Stimulated activated CD4-positive, alpha-beta T cell treated with anti-CD3 and anti-CD28 coated beads, Interleukin-4, amount 100 ng/mL, for 4 hours (primary cell): ENCODE data around the gene RICTOR.

ENCODE experiments used
- DNase-seq, 2 experiments: peaks; one replicate each; pipeline ENCODE4 v3.0.0-alpha.2; 2020

RICTOR gene, protein sequence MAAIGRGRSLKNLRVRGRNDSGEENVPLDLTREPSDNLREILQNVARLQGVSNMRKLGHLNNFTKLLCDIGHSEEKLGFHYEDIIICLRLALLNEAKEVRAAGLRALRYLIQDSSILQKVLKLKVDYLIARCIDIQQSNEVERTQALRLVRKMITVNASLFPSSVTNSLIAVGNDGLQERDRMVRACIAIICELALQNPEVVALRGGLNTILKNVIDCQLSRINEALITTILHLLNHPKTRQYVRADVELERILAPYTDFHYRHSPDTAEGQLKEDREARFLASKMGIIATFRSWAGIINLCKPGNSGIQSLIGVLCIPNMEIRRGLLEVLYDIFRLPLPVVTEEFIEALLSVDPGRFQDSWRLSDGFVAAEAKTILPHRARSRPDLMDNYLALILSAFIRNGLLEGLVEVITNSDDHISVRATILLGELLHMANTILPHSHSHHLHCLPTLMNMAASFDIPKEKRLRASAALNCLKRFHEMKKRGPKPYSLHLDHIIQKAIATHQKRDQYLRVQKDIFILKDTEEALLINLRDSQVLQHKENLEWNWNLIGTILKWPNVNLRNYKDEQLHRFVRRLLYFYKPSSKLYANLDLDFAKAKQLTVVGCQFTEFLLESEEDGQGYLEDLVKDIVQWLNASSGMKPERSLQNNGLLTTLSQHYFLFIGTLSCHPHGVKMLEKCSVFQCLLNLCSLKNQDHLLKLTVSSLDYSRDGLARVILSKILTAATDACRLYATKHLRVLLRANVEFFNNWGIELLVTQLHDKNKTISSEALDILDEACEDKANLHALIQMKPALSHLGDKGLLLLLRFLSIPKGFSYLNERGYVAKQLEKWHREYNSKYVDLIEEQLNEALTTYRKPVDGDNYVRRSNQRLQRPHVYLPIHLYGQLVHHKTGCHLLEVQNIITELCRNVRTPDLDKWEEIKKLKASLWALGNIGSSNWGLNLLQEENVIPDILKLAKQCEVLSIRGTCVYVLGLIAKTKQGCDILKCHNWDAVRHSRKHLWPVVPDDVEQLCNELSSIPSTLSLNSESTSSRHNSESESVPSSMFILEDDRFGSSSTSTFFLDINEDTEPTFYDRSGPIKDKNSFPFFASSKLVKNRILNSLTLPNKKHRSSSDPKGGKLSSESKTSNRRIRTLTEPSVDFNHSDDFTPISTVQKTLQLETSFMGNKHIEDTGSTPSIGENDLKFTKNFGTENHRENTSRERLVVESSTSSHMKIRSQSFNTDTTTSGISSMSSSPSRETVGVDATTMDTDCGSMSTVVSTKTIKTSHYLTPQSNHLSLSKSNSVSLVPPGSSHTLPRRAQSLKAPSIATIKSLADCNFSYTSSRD (N-terminal part only)

DNA sequence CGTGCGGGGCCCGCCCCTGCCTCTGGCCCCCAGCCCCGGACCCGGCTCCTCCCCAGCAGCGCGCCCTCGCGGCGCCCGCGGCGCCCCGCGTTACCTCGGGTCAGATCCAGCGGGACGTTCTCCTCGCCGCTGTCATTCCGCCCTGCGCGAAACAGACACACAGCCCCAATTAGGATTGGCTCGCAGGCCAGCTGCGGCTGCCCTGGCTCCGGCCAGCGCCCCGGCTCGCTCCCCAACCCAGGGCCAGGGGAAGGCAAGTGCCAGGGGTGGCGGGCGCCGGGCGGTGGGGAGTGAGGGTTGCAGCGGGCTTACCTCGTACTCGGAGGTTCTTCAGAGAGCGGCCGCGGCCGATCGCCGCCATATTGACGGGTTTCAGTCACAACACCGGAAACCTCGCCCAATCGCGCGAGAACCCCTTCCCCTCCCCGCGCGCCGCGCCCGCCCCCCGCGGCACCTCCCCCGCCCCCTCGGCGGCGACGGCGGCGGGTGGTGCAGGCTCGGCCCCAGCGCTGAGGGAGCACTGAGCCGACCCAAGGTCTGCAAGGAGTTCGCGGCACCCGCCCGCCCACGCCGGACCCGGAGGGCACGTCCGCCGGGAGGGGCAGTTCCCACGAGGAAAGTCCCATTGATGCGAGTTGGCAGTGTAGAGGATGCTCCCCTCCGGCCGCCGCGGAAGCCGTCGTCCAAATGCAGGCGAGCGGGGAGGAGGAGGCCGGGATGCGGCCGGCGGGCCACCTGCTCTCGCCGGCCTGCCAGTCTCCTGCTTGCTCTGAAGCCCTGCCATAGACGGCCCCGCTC is at the start of gene RICTOR:
Gene RICTOR (minus strand): TSS at position 383 of the 798 bp plus-strand sequence. CDS start 22 bp downstream, at position 361.
- DNase-seq: peak; percentile 88 to 94

DNA sequence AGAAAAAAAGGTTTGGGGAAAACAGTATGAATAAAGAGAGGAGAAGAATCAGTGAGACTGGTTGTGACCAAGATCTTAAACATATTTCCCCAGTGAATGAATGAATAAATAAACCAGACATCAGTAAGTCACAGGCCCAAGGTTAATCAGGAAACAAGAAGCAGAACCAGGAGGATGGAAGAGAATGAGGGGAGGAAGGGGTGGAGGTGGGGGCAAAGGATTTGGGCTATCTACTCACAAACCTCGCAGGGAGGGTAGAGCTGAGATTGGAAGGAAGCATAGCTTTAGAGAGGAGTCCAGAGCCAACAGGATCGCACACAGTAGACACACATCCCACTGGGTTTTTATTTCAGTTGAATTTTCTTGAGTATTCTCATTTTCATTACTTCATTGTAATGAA is 47.7 kb upstream of the RICTOR start:
- no peak for DNase-seq

DNA sequence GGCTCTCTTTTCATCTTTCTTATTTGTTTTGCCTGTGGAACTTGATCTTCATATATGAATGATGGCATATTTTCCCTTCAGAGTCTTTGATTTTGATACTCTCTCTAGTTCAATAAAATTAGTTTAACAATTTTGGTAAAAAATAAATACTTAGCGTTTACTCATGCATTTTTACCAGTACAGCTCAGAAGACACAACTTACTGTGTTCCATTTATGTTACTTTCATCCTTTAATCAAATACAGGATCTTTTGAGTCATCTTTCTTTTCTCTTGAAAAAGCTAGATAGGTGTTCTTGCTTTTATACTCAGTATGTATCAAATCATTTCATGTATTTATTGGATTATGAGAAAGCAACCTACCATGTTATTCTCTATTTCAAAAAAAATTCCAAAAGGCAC is 47.1 kb upstream of the RICTOR start:
- DNase-seq: no peak

DNA sequence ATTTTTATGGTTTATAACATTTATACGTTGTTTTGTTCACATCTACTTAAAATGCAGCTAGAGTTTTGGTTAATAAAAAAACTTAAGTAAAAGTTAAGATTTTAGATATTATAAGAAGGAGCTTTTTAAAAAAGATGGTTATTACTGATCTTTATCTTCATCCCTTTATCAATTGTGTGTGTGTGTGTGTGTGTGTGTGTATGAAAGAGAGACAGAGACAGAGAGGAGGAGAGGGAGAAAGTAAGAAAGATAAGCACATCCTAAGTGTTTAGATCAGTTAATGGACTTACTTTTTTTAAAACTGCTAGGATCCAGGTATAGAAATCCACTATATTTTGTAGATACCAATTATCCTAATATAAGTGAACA is 45.8 kb upstream of the RICTOR start:
- no peak for DNase-seq

DNA sequence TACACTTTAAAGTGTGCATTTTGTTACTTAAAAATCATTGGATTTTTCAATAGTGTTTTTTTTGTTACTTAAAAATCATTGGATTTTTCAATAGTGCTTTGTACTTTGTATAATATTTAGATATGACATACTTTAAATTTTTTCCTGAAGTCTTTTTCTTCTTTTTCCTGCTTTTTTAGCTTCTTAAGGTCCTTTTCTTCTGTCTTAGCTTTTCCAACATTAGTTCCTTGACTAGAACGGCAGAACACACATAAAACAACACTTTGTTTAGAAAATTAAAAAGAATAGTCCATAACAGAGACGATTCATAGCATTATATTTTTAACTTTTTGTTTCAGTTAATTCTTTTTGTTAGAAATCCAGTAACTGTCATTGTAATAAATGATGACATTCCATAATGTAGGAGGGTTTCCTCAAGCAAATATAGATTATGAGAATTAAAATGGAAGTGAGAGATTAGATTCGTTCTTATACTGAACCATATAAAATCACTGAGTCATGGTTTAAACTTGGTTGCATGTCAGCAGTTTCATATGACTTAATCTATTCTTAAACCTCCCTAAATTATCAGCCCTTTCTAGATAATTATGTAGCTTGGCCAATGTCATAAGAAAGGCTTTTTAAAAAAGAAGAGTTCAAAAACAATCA is 45.3 kb upstream of the RICTOR start:
- no peak for DNase-seq

DNA sequence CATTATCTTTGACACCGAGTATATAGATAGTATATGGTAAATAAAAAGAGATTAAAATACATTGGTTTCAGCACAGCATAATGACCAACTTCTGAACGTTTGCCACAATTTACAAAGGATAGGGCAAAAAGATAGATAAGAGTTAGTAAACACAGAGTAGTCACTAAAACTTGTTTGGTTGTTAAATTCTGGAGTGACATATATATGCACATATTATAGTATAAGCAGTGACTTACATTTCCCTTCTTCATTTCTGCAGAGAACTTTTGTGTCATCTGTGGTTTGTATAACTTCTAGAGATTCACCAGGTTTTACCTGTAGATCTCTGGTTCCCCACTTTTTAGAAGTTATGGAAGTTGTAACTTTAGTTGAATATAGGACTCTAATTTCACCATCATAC is 44.4 kb upstream of the RICTOR start:
- no peak for DNase-seq

DNA sequence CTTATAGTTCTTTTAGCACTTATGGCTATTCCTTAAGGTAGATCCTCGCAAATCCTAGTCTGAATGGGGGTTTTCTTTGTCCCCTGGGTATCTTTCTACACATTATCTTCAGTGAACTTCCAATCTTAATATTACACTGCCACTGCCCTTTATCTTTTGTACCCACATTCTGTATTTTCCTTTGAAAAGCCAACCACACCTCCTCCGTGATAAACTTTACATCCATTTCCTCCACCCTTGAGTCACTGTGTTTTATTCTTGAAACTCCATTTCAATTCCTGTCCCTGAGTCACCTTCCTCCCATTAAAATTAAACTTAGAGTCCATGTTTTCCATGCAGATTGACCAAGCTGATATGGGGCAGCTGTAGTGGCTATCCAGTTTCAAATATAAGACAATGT is 43.2 kb upstream of the RICTOR start:
- no peak for DNase-seq

DNA sequence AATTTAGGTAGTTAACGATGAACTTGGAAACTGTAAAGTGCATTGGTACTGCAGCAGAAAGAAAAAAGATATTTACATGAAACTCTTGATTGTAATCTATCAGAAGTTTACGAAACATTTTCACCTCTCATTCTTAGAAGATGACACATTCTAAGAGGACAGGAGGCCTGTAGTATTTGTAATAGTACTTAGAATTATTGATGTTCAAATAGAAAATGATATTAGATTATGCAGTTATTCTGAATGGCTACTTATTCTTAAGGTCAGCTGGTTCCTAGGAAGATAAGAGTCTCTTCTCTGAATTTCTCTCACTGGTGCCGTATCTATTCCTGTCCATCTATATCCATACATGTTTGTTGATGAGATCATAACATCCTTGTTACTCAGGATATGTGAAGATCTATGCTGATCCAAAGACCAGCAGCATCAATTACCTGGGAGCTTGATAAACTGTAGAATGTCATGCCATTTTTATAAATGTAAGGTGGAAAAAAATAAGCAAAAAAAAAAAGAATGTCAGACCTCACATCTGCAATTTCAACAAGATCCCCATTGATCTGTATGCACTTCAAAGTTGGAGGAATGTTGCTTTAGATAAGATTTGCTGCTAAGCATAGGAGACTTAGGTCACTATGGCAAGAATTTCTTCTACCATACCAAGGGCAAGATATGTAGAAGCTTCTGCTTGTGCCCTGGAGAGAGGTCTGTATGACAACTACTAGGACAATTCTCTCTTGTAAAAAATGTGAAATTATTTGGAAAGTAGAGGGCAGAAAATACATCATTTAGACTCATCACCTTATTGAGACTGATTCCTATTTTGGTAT is 42.4 kb upstream of the RICTOR start:
- DNase-seq: no peak

DNA sequence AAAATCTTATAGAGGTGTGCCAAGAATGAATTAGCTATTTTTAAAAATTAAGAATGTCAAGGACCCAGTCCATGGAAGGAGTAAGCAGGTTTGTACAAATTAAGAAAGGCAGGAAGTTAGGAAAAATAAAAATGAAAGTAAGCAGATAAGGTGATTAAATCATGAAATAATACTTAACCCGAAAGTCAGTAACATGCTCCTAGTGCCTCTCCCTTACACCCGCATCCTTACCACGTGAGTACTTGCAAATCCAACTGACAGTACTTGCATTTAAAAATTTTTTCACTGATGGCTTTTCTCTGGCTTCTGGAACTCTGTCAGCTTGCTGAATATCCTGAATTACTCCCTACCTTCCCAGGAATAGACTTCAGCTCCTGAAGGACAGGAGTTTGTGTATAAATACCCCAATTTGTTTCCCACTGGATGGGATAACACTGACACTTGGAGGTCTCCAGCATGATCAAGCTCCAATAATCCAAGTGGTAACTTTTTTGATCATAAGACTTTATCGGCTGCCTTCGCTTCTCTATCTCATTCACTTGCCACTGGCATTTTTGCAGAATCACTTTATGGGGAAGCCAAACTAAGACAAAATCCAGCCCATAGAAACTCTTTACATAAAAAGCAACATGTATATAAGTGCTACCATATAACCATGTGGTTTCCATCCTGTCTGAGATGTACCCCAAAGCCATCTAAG is 41.6 kb upstream of the RICTOR start:
- DNase-seq: no peak

DNA sequence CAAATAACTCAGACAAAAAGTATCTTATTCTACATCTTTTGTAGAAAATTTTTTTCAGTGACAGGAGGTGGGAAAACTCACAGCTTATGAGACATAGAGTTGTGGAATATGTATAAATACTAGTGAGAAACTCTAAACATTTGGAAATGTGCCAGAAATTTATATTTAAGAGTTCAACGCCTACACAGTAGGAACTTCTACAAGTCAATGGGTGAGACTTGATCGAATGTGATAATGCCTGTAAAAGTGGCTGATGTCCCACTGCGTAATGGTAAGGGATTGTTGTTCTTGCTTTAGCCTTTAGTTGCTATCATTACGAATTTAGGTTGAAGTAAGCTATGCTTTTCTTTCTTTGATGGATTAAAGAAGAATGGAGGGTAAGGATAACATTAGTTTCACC is 40.0 kb upstream of the RICTOR start:
- DNase-seq: no peak

DNA sequence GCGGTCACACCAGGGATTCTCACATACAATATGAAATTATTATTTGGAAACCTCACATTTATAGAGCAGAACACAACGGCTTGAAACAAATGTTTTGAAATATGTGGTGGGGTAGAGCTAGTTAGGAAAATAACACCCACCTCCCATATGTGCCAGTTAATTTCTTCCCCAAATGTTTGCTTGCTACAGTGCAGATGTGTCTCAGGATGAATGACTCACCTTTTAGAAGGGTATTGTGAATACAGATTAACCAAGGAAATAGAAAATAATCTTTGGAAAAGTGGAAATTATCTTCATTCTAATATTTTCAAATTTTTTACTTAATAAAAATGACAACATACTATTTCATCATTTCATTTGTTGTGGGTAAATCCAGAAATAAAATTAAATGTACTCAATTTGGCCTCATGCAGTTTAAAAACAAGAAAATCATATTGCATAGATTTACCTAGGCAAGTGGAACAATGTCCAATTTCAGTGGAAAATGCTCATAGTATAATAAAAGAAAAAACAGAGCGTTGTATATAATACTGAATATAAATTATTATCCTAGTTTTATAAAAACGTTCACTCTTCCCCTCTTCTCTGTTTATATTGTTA is 39.3 kb upstream of the RICTOR start:
- DNase-seq: no peak

DNA sequence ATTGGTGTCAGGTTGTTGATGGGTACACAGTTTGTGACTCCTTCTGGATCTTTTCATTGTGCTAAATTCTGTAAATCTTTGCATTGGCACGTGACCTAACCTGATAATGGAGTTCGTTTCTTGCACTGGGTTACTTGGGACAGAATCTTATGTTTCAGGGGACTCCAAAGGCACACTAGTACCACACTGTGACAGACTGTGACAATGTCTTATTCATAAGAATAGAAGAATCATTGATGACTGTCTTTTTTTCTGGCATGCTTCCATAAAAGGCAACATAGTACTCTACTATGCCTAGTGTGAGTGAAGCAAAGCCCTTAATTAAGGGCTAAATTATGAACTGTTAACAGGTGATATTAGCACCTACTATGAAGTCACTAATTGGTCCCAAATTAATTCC is 35.4 kb upstream of the RICTOR start:
- no peak for DNase-seq

DNA sequence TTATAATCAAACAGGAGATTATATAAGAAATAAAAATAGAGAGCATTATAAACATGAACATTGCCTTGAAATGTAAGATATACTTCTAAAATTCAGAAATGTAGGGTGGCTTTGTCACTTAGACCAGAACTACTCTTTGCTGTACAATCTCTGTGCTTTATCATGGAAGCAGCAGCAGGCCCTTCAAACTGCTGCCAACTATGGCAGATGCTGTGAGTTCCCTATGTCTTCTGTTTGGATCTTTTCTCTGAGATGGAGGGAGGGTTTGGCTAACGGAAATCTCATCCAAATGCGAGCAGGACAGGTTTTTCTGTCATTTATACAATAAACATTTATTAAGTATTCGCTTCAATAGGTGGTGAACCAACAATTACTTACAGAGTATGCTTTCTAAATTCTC is 34.8 kb upstream of the RICTOR start:
- DNase-seq: no peak

DNA sequence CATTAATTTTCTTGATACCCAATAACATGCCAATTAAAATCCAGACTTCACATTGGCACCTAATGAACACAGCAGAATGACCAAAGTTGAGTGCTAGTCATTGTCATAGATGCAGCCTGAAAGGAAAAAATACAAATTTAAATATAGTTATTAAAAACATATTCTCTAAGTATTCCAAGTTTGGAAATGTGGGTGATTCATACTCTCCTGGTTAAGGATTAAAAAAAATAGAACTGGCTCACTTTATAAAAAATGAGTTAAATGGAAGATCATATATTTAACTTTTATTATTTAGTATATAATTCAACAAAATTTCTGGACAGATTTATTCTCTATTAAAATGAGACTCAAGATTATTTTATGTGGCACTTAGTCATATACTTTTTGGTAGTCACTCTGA is 33.2 kb upstream of the RICTOR start:
- DNase-seq: no peak

DNA sequence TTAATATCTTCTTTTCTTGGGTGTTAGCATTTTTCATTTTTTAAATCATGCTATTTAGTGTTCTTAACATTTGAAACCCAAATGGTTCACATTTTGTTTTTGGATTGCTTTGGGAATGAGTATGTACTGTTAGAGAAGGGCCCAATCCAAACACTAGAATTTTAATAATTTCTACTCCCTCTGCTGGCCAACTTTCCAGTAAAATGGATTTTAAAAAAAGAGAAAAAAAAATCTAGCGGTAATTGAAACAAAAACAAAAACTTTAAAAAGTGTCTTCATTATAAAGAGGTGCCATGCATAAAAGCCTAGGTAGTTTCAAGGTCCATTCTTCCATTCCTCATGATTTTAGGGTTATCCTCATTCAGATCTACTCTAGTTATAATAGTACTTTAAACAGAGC is 32.1 kb upstream of the RICTOR start:
- DNase-seq: no peak

DNA sequence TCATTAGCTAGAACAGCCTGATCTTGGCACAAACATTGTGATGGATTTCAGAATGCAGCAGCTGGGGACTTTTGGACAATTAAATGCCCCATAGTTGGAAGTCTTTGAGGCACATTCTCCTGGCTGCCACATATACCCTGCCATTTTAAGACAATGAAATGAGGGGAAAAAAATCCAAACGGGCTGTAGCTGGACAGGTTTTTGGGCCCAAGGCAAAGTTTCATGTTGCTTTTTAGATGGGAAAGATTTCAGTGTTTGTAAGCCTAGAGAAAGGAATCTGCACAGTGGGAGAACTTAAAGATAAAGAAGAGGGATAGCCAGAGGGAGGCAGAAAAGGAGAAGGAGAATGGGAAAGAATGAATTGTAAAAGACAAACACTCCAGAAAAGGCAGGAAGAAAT is 30.0 kb upstream of the RICTOR start:
- DNase-seq: no peak

DNA sequence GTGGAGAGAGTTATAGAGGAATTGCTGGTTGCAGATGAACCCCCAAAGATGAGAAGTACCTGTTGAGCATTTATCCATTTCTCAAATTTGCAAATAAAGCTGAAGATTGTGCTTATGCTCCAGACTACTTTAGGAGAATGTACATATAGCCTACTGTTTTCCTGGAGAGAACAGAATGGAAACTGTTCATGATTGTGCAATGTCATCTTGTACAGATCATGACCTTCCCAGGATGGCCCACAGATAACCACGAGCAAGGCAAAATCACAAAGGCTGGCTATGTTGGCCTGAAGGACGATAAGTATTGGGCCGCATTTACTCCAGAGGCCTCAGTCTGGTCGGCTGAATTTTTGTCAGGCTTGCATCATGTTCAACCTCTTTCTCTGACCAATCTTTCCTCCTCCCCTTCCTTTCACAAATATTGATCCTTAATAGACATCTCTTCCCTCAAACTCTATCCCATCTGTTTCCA is 28.5 kb upstream of the RICTOR start:
- no peak for DNase-seq

DNA sequence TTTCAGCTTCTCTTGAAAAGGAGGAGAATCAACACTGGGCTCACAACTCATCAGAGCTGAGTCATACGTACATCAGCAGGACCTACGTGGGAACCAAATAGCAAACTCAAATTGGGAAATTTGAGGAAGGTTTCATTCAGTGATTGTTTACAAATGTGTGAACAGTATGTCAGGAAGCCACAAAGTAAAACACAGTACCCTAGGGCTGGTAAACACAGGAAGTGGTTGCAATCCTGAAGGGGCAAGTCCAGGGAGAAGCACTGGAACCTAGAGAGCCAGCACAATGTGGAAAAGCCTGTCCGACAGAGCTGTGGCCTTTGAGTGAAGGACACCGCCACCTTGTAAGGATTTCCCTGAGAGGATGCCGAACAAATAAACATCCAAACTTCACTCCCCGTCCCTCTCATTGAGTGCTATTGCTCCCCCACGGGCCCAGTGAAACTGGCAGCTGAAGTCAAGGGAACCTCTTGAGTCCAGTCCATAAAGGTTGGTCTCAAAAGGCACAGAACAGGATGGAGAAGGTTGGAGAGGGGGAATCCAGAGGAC is 26.7 kb upstream of the RICTOR start:
- no peak for DNase-seq

DNA sequence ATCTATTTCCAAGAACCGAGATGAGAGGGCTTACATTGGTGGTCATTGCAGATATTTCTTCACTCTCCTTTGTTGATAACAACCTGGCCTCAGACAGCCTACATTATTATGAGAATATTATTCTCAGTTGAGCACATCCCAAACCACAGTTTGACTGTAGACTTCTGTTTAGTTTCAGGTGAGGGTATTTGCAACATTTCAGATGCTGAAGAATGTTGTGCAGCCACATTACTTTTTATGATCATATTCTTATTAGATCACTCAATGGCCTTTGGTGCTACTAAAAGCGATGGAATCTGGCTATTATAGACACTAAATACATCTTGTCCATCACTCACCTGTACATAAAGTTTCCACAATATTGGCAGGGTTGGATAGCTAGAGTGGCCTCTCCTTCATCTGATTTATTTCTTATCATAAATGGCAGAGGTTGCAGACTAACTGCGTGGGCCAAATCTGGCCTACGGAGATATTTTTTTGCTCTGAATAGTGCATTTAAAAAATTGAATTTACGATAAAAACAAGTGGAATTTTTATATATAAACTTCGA is 26.2 kb upstream of the RICTOR start:
- DNase-seq: no peak
